ENCODE measurements around the gene ZSWIM6. TPM values are rescaled to one million over a fixed set of nuclear protein-coding genes. Genes with fewer than 3 reads are reported as not detected.
A peak's percentile ranks its signal among the peaks of the same experiment; 100 is the strongest.

Gene ZSWIM6
- total and polyA plus RNA-seq, 2 experiments from 2014 or later = 3.9 to 6.0 TPM

GRCh38 chr5:61402970-61403900 lies 71.2 kb downstream of the ZSWIM6 start:
- H3K27me3 Mint-ChIP-seq (ENCODE audit: insufficient read depth, low read depth, poor library complexity) = peaks cover 6% of the 10 kb centered on the region
- H3K27ac Mint-ChIP-seq = peak overlapping the region; percentile 2; the same call in 1 of the 2 replicates
- Histone ChIP-seq H3K36me3 (ENCODE audit: insufficient read depth) (no peaks in the 10 kb centered on the region), H4K20me1 (replicated peaks; ENCODE audit: insufficient read depth) (no peaks in the 10 kb centered on the region), H3K4me1 (ENCODE audit: insufficient read depth) (peaks cover 15% of the 10 kb centered on the region), H3K27ac (ENCODE audit: low read depth) (no peak overlapping the region), H3K4me2 (no peak overlapping the region), H3K79me2 (replicated peaks; ENCODE audit: insufficient read depth) (peaks cover 12% of the 10 kb centered on the region), H3F3A (replicated peaks; ENCODE audit: low read depth) (no peaks in the 10 kb centered on the region), H3K27me3 (ENCODE audit: insufficient read depth) (no peaks in the 10 kb centered on the region), H3K4me3 (no peak overlapping the region), H3K9me2 (ENCODE audit: insufficient read depth) (no peaks in the 10 kb centered on the region), H2AFZ (no peak overlapping the region)
- DNase-seq (ENCODE audit: low spot score) (no peak), ATAC-seq (no peak)
- peaks cover 44% of the 10 kb centered on the region for H3K4me1 Mint-ChIP-seq
- H3K9me3 Mint-ChIP-seq = peaks cover 5% of the 10 kb centered on the region; the same call in 2 of the 3 replicates
- TF ChIP-seq CREB1 (CRISPR knock-in tag; IDR thresholded peaks at IDR 0.05; ENCODE audit: low read depth) (no peak), JUNB (IDR thresholded peaks at IDR 0.05; ENCODE audit: unreplicated experiment) (no peak), POLR2AphosphoS5 (IDR thresholded peaks at IDR 0.05; ENCODE audit: low read depth) (no peak), ETS1 (IDR thresholded peaks at IDR 0.05) (no peak), ZNF331 (CRISPR knock-in tag; IDR thresholded peaks at IDR 0.05; ENCODE audit: low read depth) (no peak), ZNF114 (CRISPR knock-in tag; IDR thresholded peaks at IDR 0.05) (no peak), EZH2 (IDR thresholded peaks at IDR 0.05; ENCODE audit: low read depth, unreplicated experiment) (no peak), CTCF (conservative IDR thresholded peaks at IDR 0.05; ENCODE audit: low read depth in 2 of 2) (no peak), EZH2phosphoT487 (IDR thresholded peaks at IDR 0.05; ENCODE audit: unreplicated experiment) (no peak), STAT1 (IDR thresholded peaks at IDR 0.05; ENCODE audit: unreplicated experiment) (no peak), ZNF462 (CRISPR knock-in tag; IDR thresholded peaks at IDR 0.05) (no peak), NANOG (IDR thresholded peaks at IDR 0.05; ENCODE audit: borderline replicate concordance) (no peak)
- TF ChIP-seq, protein P1, sequence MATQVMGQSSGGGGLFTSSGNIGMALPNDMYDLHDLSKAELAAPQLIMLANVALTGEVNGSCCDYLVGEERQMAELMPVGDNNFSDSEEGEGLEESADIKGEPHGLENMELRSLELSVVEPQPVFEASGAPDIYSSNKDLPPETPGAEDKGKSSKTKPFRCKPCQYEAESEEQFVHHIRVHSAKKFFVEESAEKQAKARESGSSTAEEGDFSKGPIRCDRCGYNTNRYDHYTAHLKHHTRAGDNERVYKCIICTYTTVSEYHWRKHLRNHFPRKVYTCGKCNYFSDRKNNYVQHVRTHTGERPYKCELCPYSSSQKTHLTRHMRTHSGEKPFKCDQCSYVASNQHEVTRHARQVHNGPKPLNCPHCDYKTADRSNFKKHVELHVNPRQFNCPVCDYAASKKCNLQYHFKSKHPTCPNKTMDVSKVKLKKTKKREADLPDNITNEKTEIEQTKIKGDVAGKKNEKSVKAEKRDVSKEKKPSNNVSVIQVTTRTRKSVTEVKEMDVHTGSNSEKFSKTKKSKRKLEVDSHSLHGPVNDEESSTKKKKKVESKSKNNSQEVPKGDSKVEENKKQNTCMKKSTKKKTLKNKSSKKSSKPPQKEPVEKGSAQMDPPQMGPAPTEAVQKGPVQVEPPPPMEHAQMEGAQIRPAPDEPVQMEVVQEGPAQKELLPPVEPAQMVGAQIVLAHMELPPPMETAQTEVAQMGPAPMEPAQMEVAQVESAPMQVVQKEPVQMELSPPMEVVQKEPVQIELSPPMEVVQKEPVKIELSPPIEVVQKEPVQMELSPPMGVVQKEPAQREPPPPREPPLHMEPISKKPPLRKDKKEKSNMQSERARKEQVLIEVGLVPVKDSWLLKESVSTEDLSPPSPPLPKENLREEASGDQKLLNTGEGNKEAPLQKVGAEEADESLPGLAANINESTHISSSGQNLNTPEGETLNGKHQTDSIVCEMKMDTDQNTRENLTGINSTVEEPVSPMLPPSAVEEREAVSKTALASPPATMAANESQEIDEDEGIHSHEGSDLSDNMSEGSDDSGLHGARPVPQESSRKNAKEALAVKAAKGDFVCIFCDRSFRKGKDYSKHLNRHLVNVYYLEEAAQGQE (IDR thresholded peaks at IDR 0.05; ENCODE audit: unreplicated experiment) = no peak
- peaks cover 8% of the 10 kb centered on the region for H3K36me3 Mint-ChIP-seq (ENCODE audit: low read depth)
- H3K4me3 Mint-ChIP-seq = no peak overlapping the region; the same call in 2 of the 3 replicates

Data from GM23338 (cell line).